ENCODE results near the gene SMAD9.
A peak's percentile ranks its signal among the peaks of the same experiment; 100 is the strongest.

The SMAD9 gene

GRCh38 chr13:36862002-36862685 lies 57.9 kb downstream of the SMAD9 start:
- no peak for DNase-seq

DNA sequence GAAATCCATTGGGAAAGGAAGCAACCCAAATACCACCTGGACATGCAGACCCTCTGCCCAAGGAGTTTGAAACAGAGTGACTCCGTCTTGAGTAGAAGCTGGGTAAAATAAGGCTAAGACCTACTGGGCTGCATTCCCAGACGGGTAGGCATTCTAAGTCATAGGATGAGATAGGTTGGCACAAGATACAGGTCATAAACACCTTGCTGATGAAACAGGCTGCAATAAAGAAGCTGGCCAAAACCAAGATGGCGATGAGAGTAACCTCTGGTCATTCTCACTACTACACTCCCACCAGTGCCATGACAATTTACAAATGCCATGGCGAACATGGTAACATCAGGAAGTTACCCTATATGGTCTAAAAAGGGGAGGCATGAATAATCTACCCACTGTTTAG lies 60.8 kb downstream of the SMAD9 start:
- DNase-seq = no peak

- no peak for DNase-seq
Measured at GRCh38 chr13:36858290-36858689, 61.7 kb downstream of the SMAD9 start.

GRCh38 chr13:36857253-36857652 lies 62.8 kb downstream of the SMAD9 start:
- DNase-seq = no peak

DNA sequence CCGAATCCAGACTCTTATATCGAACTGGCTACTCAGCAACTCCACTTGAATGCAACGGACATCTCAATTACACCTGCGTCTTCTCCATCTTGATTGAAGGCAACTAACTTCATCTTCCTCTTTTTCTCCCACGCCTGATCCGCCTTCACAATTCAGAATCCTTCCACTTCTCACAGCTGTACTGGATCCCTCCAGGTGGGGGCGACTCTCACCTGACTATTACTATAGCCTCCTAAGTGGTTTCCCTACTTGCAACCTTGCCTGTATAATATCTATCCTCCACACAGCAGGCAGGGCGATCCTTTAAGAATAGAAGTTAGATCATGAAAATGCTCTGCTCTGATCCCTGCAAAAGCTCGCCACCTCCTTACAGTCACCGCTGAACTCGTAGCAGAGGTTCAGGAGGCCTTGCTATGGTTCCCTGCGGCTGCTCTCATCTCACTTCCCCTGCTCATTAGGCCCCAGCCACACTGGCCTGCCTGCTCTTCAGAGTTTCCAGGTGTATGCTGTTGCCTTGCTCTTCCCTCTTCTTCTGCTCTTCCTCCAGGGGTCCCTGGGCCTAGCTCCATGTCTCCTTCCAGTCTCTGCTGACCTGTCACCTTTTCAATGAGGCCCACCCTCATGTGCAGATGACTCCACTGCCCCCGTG lies 69.1 kb downstream of the SMAD9 start:
- DNase-seq = no peak

DNA sequence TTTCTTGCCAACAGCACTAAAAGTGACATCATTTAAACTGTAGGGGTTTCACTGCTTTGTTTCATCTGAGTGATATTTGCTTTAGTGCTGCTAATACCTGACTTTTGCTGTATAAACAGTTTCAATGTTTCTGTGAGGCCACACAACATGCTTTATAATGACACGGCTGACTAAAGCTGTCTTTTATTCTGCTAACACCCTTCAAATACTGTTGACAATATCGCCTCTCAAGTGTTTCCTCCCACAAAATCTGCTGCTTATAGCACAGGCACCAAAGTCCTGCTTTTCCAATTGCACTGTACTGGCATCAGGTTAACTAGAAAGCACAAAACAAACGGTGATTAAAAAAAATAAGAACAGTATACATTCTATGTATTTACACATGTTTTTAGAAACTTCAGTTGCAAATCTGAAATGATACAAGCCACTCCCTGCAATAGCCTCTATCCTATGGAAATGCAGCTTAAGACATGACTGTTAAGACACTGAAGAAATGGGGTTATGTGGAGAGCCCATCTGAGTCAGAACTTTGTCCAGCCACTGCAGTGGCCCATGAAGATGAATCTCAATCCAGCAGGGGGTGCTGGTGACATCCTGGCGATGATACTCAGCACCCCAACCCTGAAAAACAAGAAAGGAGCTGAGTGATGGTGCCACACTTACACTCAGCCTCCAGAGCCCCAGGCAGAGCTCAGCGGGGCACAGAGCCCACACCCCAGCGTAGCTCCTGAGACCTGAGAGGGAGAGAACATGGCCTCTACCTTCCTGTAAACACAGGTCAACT lies 71.6 kb downstream of the SMAD9 start:
- no peak for DNase-seq

GRCh38 chr13:36847606-36848005 lies 72.4 kb downstream of the SMAD9 start:
- DNase-seq = no peak

- DNase-seq = no peak
Measured at GRCh38 chr13:36841391-36841790, 78.6 kb downstream of the SMAD9 start.

DNA sequence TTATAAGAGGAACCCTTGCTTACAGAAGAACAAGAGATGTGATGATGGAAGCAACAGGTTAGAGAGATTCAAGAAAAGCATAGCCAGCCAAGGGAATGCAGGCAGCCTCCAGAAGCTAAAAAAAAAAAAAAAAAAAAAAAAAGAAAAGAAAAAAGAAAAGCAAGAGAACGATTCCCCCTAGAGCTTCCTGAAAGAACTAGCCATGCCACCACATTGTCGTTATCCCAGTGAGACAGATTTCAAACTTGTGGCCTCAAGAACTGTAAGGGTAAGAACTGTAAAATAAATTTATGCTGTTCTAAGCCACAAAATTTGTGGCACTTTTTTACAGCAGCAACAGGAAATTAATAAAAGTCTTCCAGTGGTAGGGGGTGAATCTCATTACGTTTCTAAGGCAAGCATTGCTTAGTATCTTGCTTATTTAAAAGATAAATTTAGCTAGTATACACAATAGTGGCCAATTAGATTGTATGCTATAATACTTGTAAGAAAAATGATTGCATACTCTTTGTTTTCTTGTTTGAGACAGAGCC lies 79.3 kb downstream of the SMAD9 start:
- DNase-seq = no peak

- no peak for DNase-seq
Measured at GRCh38 chr13:36839981-36840380, 80.1 kb downstream of the SMAD9 start.

DNA sequence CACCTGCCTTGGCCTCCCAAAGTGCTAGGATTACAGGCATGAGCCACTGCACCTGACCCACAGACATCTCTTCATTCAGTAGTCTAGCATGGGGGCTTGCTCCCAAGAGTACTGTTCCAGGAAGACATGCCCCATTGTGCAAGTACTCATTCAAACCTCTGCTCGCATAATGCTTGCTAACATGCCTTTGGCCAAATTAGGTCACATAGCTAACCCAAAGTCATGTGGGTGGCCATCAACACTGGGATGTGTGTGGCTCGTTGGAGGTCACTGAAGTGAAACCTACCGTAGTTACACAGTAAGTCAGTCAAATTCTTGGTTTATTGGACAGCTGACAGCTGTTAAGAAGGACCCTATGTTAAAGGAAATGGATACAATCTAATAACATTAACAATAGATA lies 80.8 kb downstream of the SMAD9 start:
- no peak for DNase-seq

DNA sequence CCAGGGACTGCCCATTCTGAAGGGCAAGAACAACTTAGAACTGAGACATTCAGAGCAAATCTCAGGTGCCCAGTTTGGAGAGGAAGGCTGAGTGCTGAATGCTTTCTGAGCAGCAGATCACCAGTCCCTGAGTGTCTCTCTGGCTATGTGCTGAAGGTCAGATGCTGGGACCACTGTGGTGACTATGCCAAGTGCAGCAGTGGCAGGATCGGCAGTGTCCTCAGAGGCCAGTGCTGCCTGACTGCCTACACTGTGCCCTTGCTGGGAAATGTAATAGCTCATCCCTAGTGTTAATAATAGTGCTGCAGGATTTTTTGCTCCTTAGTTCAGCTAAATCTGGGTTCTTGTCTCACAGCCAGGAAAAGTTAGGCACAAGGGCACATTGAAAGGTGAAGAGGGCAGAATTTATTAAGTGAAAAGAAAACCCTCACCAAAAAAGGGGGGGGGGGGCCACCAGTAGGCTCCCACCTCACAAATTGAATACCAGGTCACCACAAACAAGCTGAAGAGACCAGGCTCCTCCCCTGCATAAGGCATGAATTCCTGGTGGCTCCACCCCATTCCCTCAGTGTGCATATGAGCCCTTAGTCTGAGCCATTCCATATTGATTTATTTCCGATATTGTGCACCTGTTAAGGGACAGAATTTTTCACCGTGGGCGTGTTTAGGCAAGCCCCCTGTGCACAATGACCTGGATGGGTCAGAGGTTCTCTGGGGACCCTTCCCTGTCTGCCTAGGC lies 82.5 kb downstream of the SMAD9 start:
- DNase-seq = no peak

- no peak for DNase-seq
Measured at GRCh38 chr13:36834299-36834698, 85.7 kb downstream of the SMAD9 start.

DNA sequence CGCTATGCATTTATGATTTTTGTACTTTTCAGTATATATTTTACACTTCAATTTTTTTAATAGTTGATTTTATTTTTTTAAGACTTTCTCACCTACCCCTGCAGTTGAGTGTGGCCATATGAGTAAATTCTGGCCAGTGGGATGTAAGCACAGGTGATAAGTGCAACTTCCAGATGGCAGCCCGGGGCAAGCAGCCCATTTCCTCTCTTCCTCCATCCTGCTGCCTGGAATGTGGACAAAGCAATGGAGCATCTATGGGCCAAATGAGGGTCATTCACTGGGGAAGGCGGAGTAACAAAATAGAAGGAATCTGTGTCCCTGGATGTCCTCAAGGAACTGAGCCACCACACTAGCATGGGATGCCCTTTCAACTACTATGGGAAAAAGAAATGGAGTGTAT lies 88.7 kb downstream of the SMAD9 start:
- no peak for DNase-seq

DNA sequence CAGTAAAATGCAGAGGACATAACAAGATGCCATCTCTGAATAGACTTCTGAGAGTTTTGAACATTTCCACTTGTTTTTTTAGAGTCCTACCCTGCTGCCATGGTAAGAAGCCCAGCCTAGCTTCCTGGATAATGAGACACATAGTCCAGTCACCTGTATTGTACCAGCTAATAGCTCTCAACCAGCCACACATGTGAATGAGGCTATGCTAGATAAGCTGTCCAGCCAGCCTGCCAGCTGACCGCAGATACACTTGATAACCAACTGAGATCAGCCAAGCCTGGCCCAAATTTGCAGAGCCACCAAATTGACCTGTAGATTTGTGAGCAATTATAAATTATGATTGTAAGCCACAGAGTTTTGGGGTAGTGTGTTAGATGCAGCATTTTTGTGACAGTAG lies 90.3 kb downstream of the SMAD9 start:
- no peak for DNase-seq

- DNase-seq = no peak
Measured at GRCh38 chr13:36822785-36823184, 97.3 kb downstream of the SMAD9 start.

DNA sequence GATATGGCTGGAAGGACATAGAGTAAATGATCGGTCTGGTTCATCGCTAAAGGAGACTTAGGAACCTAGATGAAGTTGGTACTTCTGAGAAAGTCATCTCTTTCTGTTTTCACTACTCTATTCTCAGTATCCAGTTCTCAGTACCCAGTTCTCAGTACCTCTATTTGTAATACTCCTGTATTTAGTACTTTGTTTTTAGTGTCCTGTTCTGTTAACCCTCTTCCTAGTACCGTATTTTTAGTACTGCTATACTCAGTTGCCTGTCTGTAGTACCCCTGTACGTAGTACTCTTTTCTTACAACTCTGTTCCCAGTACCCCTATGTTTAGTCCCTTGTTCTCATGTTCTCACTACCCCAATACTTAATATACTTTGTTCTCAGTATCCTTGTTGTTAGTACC lies 99.8 kb downstream of the SMAD9 start:
- no peak for DNase-seq

DNA sequence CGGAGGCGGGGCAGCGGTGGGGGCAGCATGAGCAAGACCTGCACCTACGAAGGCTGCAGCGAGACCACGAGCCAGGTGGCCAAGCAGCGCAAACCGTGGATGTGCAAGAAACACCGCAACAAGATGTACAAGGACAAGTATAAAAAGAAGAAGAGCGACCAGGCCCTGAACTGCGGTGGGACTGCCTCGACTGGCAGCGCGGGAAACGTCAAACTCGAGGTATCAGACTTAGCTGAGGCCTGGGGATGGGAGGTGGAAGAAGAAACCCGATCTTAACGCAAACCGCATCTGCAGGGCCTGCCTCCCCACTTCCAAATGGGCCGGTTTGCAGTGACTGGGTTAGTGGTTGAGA lies 100.3 kb downstream of the SMAD9 start:
- peak; percentile 27 for DNase-seq

DNA sequence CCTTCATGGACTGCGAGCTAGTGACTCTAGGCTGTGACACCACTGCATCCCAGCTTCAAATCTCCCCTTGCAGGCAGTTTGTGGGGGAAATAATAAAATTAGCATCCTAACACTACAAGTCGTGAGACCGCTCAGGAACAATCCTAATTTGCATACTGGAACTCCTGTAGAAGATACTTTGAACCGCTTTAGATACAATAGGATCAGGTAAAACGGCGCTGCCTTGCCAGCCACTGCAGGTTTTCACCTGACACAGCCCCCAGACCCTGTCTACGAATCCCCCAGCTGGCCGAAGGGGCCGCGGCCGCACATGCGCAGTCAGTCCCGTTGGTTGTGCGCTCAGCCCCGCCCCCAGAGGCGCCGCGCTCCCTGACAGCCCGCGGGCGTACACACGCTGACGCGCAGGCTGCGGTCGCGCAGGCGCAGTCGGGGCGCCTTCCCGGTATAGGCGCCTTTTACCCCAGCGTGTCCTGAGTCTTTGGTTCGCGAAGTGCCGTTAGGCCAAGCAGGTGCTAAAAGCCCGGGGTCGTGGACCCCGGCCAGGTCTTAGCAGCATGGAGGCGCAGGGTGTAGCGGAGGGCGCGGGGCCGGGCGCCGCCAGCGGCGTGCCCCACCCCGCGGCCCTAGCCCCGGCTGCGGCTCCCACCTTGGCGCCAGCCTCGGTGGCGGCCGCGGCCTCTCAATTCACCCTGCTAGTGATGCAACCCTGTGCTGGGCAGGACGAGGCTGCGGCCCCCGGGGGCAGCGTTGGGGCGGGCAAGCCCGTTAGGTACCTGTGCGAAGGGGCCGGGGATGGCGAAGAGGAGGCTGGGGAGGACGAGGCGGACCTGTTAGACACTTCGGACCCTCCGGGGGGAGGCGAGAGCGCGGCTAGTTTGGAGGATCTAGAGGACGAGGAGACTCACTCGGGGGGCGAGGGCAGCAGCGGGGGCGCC lies 101.0 kb downstream of the SMAD9 start, which contains the start of gene RFXAP:
Gene RFXAP, plus strand, starts transcription at position 419 of the 935 bp plus-strand sequence. Its CDS starts 136 bp downstream, at position 555.
- DNase-seq = peak; percentile 95

DNA sequence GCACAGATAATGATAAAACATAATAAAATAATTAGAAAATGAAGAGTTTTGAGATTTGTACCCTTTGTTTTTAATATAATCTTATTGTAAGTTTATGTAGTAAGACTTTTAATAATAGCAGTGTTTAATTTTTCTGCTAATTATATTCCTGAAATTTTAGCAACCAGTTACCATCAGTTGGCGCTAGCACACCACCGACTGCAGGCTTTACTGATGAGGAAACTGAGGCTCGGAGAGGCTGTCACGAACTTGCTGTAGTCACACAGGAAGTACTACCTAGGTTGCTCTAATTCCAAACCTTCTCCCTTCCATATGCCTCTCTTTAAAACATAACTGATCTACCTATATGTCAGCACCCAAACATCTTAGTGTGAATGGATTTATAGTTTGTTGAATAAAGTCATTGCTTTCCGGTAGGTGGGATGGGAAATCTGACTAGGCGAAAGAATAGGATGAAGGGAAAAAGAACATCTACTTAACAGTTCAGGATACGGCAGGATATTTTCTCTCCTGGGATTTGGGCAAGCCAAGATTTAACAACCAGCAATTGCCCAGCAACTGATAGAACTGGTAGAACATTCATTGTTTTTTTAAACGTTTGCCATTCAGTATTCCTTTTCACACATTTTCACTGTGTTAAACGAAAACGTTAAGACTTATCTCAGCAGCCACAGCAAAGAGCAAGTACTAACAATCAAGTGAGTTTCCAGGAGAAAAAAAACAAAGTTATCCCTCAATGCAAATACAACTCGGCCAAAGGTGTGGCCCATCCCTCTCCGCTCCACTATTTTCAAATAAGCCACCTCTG lies 101.8 kb downstream of the SMAD9 start:
- DNase-seq = no peak

- DNase-seq = no peak
Measured at GRCh38 chr13:36815062-36815461, 105.0 kb downstream of the SMAD9 start.

All from CD4-positive, alpha-beta T cell treated with Interleukin-6 for 4 hours (primary cell).